HG03135 (cell line): ENCODE results near the gene PRR11.
"Not testable (repeated sequence)": the region's sequence is repeated elsewhere in the genome, so short reads cannot be mapped to it uniquely, and the experiment has no call there.

Source experiments
- ATAC-seq: cut with Tn5 transposase; IDR thresholded peaks from one replicate; pipeline ENCODE4 v1.9.1; 2021; ENCODE audit warnings: mild to moderate bottlenecking, moderate library complexity; ENCODE audit not compliant: unreplicated experiment

Gene PRR11

DNA sequence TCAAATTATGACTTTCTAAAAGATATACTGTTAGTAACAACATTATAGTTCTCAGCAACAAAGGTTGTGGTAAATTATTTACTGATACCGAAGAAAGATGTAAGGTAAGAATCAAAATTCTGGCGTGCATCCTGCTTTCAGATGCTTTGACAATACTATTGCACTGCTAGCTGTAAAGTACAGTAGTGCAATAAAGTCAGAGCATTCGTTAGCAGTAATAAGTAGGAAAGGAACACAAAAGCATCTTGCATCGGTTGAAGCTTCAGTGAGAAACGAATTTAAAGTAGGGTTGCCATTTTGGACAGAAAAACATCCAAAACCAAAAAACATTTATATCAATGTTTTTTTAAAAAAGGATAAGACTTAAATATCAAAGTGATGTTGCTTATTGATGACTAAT, 4.5 kb upstream of the PRR11 start:
- ATAC-seq = no peak

DNA sequence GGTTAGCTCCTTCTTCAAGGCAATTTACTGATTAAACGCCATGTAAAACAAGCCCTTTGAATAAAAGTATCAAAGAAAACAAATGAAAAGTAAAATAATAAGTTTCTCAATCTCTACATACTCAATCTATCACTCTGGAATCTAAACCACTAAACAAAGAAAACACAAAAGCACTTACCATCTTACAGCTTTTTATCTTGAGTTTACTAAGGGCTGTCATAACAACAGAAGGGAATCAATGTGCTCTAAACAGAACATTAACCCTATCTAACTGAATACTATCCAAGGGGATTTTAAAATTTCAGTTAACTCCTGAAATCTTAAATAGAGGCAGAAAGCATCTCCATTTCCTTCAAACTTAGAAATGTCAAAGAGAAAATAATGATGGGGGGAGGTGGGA, 4.0 kb upstream of the PRR11 start:
- no peak for ATAC-seq

DNA sequence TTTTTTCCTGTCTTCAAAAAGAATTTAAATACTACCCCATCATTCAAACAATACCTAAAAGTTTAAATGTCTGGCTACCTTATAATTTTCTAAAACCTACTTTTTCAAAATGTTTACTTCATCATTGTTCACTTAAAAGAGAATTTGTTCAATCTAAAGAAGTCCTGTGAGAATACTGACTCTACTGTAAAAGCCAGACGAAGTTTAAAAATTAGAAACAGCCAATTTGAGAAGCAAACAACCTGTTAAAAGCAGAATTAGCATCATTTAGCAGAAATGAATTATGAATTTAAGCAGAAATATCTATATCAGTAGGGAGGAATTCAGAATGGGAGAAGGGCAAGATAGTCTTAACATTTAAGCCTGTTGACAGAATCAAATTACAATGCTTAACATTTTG, 2.6 kb upstream of the PRR11 start:
- ATAC-seq = no peak

DNA sequence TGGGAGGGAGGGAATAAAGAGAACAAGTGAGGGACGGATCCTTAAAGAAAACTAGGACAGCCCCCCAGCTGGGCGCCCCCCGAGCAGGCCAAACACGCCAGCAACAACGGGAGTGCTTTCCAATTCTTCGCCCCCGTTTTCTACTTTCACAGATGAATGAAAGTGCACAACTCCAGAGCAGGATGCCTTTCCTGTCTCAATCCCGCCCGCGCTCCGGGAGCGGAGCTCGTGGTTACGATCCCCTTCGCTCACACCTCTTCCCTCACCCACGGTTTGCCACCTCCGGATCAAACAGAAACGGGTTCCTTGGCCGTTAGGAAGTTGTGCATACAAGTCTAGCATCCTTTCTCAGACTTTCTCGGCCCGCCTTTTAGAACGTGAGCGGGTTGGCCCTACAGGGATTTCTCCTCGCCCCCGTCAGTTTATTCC, 1.2 kb upstream of the PRR11 start:
- ATAC-seq = no peak

DNA sequence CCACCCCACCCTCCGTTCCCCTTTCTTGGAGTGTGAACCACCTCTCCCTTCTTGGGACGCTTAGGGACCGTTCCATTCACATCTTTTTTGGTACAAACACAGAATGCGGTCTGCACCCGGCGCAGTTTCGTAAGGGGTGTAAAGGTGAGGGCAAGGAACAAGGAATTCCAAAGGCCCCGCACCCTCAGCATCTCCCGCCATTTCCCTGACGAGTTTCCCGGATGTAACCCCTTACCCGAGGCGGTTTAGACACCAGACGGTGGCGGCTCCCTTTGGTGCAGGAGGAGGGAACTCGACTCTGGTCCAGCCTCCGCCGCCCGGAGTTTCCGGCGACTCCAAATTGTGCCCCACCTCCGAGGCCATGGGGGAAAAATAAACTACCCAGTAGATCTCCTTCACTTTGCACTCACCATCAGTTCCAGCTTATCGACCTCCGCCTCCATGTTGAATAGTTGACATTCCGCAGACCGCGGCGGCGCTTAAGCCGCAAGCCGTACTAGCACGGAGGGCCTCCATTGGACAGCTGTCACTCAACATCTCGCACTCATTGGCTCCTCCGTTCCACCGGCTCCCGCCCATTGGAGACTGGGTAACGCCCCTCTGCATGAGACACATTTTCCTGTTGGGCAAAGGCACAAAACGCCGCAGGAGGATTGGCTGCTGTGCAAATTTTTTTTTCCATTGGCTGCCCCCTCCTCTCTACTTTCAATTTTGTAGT, 666 bp upstream of the PRR11 start, which contains the start of gene SKA2:
Gene SKA2 (minus strand): TSS at position 466 of the 718 bp plus-strand sequence. CDS start 23 bp downstream, at position 443.
- ATAC-seq = peak; percentile 80

DNA sequence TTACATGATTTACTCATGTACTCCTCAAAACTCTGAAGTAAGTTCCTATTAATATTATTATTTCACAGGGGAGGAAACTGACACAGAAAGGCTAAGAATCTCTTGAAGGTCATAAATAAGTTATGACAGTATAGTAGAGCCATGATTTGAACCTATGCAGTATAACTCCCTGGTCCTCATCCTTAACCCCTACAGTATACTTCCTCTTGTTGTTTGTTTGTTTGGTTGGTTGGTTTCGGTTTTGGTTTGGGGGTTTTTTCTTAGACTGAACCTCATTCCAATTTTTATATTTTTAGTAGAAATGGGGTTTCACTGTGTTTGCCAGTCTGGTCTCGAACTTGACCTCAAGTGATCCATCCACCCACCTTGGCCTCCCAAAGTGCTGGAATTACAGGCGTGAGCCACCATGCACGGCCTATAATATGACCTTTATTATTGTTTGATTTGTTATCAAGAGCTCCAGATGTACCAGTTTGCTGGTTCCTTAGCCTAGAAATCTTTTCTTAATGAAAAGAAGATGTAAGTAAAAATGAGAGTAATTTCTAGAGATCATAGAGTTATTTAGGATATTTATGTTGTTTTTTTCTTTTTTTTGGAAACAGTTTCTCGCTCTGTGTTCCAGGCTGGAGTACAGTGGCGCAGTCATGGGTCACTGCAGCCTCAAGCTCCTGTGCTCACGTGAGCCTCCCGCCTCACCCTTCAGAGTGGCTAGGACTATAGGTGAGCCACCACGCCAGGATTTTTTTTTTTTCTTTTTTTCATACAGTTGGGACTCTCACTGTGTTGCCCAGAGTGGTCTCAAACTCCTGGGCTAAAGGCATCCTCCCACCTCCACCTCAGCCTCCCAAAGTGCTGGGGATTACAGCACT, 4.8 kb downstream of the PRR11 start:
- ATAC-seq = no peak

DNA sequence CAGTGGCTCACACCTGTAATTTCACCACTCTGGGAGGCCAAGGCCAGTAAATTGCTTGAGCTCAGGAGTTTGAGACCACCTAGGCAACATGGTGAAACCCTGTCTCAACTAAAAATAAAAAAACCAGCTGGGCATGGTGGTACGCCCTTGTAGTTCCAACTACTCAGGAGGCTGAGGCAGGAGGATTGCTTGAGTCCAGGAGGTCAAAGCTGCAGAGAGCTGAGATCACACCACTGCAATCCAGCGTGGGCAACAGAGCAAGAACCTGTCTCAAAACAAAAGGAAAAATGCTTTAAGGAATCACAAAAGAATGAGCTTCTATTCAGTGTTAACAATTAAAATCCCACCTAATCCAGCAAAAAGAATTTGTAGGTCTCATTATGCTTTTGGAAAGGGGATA, 5.9 kb downstream of the PRR11 start:
- no peak for ATAC-seq

DNA sequence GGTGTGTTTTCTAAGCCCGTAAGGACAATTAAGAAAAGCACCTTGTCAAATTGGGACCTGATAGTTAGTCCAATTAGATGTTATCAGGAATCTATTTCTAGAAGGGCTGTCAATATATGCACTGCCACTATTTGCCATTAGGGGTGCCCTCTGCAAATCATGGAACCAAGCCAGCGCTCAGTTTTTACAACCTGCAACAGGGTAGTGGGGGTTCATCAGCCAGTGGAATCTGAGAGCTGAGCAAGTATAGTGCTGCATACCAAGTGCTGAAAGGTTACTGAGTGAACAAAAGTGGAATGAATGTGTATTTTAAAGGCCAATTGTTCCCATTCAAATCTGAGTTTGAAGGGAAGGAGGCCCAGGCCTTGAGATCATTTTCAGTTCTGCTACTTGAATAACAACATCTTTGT, 10.4 kb downstream of the PRR11 start:
- no peak for ATAC-seq

DNA sequence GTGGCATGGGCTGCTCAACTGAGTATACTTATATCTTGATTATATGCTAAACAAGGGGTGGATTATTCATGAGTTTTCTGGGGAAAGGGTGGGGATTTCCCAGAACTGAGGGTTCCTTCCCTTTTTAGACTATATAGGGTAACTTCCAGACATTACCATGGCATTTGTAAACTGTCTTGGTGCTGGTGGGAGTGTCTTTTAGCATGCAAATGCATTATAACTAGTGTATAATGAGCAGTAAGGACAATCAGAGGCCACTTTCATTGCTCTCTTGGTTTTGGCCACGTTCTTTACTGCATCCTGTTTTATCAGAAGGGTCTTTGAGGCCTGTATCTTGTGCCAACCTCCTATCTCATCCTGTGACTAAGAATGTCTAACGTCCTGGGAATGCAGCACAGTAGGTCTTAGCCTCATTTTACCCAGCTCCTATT, 12.0 kb downstream of the PRR11 start:
- no peak for ATAC-seq

DNA sequence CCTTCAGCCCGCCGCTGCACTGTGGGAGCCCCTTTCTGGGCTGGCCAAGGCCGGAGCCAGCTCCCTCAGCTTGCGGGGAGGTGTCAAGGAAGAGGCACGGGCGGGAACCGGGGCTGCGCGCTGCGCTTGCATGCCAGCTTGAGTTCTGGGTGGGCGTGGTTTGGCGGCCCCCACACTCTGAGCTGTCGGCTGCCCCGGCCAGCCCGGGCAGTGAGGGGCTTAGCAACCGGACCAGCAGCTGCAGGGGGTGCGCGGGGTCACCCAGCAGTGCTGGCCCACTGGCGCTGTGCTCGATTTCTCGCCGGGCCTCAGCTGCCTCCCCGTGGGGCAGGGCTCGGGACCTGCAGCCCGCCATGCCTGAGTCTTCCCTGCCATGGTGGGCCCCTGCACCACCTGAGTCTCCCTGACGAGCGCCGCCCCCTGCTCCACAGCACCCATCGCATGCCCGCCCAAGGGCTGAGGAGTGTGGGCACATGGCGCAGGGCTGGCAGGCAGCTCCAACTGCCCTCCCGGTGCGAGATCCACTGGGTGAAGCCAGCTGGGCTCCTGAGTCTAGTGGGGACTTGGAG, 17.0 kb downstream of the PRR11 start:
- ATAC-seq = no peak

DNA sequence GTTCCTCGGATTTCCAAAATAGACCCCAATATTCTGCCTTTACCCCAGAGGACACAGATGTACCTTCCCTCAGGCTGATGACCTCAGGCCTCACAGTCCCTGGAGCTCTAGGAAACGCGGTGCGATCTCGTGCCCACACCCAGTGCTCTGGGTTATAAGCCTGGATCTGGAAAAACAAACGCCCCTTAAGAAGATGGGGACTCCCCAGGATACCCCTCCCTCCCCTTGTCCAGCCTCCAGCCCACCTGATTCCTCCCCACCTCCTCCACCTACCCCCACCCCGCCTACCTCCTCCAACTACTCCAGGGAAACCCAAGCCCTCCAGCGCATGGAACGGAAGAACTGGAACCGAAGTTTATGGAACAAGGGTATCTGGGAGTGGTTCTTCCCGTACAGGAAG, 19.1 kb downstream of the PRR11 start:
- ATAC-seq = no peak

DNA sequence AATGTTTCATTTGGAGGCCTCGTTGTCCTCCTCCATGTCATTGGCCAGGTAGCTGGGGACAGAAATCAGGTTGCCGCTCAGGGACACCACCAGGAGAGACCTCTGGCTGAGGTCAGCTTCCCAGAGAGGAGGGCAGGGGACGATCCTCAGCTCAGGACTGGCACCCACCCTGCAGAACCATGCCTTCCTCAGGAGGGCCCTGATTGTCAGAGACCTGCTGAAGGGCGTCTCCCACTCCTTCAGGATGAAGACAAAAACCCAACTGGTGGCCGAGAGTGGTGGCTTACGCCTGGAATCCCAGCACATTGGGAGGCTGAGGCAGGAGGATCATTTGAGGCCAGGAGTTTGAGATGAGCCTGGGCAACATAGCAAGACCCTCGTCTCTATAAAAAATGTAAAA, 19.5 kb downstream of the PRR11 start:
- no peak for ATAC-seq

DNA sequence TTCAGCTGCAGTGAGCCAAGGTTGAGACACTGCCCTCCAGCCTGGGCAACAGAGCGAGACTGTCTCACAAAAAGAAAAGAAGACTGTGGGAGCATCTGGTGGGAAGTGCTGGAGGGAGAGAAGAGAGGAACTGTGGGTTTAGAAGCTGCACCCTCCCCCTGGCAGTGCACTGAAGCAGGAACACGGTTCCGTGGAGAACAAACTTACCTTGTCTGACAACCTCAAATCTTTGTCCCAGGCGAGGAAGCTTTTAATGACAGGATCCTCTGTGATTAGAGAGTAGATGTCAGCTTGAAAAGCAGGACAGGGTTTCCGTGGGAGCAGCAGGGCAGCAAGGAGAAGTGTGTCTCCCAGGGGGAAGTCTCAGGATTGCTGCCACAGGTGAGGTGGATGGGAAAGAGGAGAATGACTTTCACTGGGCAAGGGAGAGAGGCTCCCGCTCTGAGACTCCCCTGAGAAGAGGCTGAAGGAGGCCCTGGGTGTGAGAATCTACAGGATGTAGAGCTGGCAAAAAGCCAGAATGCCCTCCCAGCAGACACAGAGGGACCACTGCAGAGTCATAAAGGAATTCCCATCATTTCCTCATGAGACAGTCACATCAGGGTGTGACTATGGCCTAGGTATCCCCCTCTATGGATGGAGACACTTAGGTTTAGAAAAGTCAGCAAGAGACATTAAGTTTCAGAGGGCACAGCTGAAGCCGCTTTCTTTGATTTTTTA, 22.9 kb downstream of the PRR11 start:
- ATAC-seq = no peak

DNA sequence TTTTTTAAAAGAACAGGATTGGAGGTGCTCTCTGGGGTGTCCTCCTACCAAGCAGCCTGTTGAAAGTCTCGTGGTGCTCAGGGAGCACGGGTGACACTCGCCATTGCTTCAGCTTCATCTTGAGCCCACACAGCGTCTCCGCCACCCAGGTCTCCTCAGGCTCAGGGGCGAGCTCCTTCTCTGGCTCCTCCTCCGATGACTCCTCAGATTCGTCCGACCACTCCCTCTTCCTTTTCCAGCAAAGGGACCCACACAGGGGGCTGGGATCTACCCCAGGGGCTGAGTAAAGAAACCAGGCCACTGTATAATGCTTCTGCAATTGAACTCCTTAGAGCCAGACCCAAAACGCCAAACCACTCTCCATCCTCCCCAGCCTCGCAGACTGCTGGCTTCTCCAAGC, 24.1 kb downstream of the PRR11 start:
- ATAC-seq = not testable (repeated sequence)

DNA sequence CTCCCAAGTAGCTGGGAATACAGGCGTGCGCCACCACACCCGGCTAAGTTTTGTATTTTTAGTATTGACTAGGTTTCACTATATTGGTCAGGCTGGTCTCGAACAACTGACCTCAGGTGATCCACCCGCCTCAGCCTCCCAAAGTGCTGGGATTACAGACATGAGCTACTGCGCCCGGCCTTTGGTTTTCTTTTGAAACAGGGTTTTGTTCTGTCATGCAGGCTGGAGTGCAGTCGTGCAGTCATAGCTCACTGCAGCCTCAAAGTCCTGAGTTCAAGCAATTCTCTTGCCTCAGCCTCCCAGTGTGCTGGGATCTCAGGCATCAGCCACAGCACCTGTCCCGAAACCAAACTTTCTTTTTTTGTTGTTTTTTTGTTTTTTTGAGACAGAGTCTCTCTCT, 25.1 kb downstream of the PRR11 start:
- ATAC-seq = no peak

DNA sequence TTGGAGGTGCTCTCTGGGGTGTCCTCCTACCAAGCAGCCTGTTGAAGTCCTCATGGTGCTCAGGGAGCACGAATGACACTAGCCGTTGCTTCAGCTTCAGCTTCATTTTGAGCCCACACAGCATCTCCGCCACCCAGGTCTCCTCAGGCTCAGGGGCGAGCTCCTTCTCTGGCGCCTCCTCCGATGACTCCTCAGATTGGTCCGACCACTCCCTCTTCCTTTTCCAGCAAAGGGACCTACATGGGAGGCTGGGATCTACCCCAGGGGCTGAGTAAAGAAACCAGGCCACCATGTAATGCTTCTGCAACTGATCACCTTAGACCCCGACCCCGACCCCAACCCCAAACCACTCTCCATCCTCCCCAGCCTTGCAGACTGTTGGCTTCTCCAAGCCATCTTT, 25.9 kb downstream of the PRR11 start:
- ATAC-seq = no peak

DNA sequence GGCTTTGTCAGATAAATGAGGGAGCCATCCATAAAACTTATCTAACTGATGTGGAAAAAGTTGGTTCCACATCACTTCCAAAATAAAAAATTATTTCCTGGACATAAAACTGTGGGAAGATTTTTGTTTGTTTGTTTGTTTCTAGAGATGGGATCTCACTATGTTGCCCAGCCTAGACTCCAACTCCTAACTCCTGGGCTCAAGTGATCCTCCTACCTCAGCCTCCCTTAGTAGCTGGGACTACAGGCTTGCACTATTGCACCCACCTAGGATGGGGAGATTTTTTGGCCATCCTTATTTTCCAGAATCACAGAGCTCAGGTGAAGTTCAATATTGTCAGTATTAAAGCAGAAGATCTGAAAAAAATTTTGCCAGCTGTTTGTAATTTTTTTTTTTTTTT, 30.5 kb downstream of the PRR11 start:
- no peak for ATAC-seq

DNA sequence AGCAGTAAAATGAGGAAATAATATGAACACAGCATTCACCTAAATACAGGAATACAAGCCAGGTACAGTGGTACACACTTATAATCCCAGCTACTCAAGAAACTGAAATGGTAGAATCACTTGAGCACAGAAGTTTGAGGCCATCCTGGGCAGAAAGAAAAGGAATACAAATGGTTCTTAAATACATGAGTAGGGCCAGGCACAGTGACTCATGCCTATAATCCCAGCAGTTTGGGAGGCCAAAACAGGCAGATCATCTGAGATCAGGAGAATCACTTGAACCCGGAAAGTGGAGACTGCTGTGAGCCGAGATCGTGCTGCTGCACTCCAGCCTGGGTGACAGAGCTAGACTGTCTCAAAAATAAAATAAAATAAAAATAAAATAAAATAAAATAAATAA, 31.3 kb downstream of the PRR11 start:
- no peak for ATAC-seq

DNA sequence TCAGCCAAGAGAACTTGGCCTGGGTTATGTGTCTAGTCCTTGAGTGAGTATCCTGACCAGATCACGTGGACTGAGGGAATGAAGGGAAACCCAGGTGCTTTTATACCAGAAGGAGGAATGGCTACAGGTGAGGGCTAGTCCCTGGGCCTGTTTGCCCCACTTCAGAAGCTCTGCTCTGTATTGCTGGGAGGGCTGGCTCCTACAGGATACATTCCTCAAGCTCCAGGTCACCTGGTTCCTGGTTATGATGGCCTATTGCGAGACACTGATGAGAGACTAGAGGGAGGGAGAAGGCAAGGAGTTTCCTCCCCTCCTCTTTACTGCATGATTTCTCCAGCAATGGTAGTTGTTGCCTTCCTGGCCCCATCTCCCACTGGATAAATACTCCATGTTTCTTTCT, 35.3 kb downstream of the PRR11 start:
- ATAC-seq = no peak

DNA sequence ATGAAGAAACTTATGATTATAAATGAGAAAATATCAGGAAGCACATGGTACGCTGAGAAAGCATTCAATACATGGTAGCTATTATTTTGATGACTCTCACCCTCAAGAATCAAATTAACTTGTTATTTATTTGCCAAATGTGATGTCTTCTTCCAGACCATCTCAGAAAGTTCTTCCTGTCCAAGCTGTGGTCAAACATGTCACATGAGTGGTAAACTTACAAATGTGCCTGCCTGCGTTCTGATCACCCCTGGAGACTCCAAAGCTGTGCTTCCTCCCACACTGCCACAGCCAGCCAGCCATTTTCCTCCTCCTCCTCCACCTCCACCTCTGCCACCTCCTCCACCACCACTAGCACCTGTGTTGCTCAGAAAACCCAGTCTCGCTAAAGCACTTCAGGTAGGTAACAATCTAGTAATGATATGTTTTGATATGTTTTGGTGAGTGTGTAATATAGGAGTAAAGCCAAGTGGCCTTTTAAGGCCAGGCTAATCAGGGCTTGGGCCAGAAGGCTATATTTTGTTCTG, 37.9 kb downstream of the PRR11 start:
- no peak for ATAC-seq

DNA sequence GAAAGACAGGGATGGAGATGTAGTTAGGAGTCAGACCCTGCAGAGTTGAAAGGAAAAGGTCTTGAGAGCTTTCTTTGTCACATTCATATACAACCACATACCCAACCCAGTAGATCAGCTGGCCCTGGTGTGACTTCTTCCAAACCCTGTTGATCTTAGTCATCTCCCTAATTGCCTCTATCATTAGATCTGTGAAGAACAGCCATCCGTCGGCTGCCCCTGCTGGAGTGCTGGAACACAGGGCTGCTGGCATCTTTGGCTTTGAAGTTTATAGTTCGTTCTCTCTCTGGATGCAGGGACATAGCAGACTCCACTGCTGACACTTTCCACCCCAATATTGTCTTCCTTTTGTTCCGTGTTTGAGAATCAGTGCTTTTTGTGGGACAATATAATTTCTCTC, 43.9 kb downstream of the PRR11 start:
- no peak for ATAC-seq
